ENCODE data around the gene KRTAP2-3.

The KRTAP2-3 gene

DNA sequence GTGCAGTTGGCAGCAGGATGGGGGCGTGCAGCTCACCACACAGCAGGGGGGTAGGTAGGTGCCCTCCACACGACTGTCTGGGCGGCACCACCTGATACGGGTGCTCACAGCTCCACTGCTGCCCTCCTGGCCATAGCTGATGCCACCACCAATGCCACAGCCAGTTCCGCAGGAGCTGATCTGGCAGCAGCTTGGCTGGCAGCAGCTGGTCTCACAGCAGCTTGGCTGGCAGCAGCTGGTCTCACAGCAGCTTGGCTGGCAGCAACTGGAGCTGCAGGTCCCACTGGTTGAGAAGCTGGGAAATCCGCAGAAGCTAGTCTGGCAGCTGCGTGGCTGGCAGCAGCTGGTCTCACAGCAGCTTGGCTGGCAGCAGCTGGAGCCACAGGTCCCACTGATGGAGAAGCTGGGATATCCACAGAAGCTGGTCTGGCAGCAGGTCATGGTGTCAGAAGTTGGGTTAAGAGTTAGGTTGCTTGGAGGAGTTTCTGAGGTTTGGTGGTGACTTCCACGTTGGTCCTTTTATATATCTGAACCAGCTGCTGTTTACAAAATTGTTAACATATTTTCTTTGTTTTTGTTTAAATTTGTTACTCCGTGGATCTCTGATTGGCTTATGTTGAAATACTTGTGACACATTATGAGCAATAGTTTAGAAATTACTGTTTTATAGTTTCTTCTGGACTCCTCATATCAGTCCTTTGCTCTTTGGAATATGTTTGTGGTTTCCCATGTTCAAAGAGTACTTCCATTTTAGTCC, 33.0 kb downstream of the KRTAP2-3 start, which contains the start of gene KRTAP1-5:
TSS of gene KRTAP1-5 (minus strand) at position 494 of the 757 bp plus-strand sequence. CDS start at position 441, 53 bp downstream.
- TF ChIP-seq SPI1 (IDR thresholded peaks at IDR 0.05; ENCODE audit: low read depth, low read length) (no peak), TAF1 (IDR thresholded peaks at IDR 0.05; ENCODE audit: low read depth, low read length) (no peak), POU2F2 (IDR thresholded peaks at IDR 0.05; ENCODE audit: low read depth, low read length) (no peak), POLR2AphosphoS5 (IDR thresholded peaks at IDR 0.05; ENCODE audit: low read depth, low read length) (no peak), POLR2A (IDR thresholded peaks at IDR 0.05; ENCODE audit: low read depth, low read length) (no peak), PAX5 (IDR thresholded peaks at IDR 0.05; ENCODE audit: insufficient read depth, low read length, severe bottlenecking) (no peak)
- DNase-seq (ENCODE audit: insufficient read length, low spot score) (no peak), FAIRE-seq (no peak)

GRCh38 chr17:41024697-41025096, 35.2 kb downstream of the KRTAP2-3 start:
- TF ChIP-seq POLR2AphosphoS5 (IDR thresholded peaks at IDR 0.05; ENCODE audit: low read depth, low read length), result no peak
- no peak for TF ChIP-seq SPI1 (IDR thresholded peaks at IDR 0.05; ENCODE audit: low read depth, low read length)
- no peak for TF ChIP-seq PAX5 (IDR thresholded peaks at IDR 0.05; ENCODE audit: insufficient read depth, low read length, severe bottlenecking)
- TF ChIP-seq POU2F2 (IDR thresholded peaks at IDR 0.05; ENCODE audit: low read depth, low read length), result no peak
- TF ChIP-seq POLR2A (IDR thresholded peaks at IDR 0.05; ENCODE audit: low read depth, low read length), result no peak
- TF ChIP-seq TAF1 (IDR thresholded peaks at IDR 0.05; ENCODE audit: low read depth, low read length), result no peak
- no peak for DNase-seq (ENCODE audit: insufficient read length, low spot score)
- no peak for FAIRE-seq

DNA sequence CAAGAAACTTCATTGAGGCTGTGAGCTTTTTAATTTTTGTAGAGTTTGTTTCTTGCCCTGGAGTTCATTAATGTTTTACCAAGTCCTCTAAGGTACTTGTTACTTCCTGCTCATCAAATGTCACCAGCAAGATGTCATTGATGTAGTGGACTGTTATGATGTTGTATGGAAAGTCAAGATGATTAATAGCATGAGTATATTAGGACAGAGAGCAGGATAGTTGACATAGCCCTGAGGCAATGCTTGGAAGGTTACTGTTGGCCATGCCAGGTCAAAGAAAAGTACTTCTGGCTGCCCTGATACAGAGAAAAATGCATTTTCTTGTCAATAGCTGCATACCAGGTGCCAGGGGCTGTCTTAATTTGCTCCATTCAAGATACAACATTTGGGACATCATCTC, 39.6 kb downstream of the KRTAP2-3 start:
- FAIRE-seq (no peak), DNase-seq (ENCODE audit: insufficient read length, low spot score) (no peak)
- TF ChIP-seq POU2F2 (IDR thresholded peaks at IDR 0.05; ENCODE audit: low read depth, low read length), result no peak
- TF ChIP-seq POLR2A (IDR thresholded peaks at IDR 0.05; ENCODE audit: low read depth, low read length), result no peak
- TF ChIP-seq PAX5 (IDR thresholded peaks at IDR 0.05; ENCODE audit: insufficient read depth, low read length, severe bottlenecking), result no peak
- no peak for TF ChIP-seq SPI1 (IDR thresholded peaks at IDR 0.05; ENCODE audit: low read depth, low read length)
- TF ChIP-seq TAF1 (IDR thresholded peaks at IDR 0.05; ENCODE audit: low read depth, low read length), result no peak
- no peak for TF ChIP-seq POLR2AphosphoS5 (IDR thresholded peaks at IDR 0.05; ENCODE audit: low read depth, low read length)

- TF ChIP-seq TAF1 (IDR thresholded peaks at IDR 0.05; ENCODE audit: low read depth, low read length) (no peak), POLR2AphosphoS5 (IDR thresholded peaks at IDR 0.05; ENCODE audit: low read depth, low read length) (no peak), POLR2A (IDR thresholded peaks at IDR 0.05; ENCODE audit: low read depth, low read length) (no peak), PAX5 (IDR thresholded peaks at IDR 0.05; ENCODE audit: insufficient read depth, low read length, severe bottlenecking) (no peak)
- no peak for DNase-seq (ENCODE audit: insufficient read length, low spot score)
These were observed 40.5 kb downstream of the KRTAP2-3 start for GRCh38 chr17:41019415-41019814.

GRCh38 chr17:41018541-41018940, 41.4 kb downstream of the KRTAP2-3 start:
- no peak for DNase-seq (ENCODE audit: insufficient read length, low spot score)
- no peak for TF ChIP-seq PAX5 (IDR thresholded peaks at IDR 0.05; ENCODE audit: insufficient read depth, low read length, severe bottlenecking)
- TF ChIP-seq TAF1 (IDR thresholded peaks at IDR 0.05; ENCODE audit: low read depth, low read length), result no peak
- no peak for TF ChIP-seq POLR2AphosphoS5 (IDR thresholded peaks at IDR 0.05; ENCODE audit: low read depth, low read length)
- no peak for TF ChIP-seq POU2F2 (IDR thresholded peaks at IDR 0.05; ENCODE audit: low read depth, low read length)
- TF ChIP-seq SPI1 (IDR thresholded peaks at IDR 0.05; ENCODE audit: low read depth, low read length), result no peak
- no peak for TF ChIP-seq POLR2A (IDR thresholded peaks at IDR 0.05; ENCODE audit: low read depth, low read length)
- FAIRE-seq, result no peak

More at GRCh38 chr17:41019415-41019814, 40.5 kb downstream of the KRTAP2-3 start:
- FAIRE-seq, result no peak

DNA sequence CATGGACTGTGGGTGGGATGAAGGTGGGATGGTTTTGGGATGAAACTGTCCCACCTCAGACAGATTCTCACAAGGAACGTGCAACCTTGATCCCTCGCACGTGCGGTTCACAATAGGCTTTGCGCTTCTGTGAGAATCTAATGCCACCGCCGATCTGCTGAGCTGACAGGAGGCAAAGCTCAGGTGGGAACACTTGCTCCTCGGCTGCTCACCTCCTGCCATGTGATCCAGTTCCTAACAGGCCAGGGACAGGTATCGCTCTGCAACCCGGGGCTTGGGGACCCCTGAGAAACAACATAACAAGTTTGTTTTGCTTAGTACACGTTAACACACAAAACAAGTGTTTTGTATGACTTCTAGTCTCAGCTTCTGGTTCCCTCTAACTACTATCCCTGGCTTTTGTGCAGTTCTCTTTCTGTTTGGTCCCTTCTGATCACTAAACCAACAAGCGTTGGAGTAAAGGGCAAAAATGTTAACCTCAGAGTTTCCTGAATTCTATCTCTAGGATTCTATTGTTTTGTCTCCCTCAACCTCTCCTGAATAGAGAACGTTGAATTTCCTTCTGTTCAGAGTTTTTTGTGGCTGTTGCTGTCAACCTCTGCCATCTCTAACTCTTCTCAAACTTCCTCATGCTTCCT, 43.2 kb downstream of the KRTAP2-3 start:
- no peak for FAIRE-seq
- no peak for DNase-seq (ENCODE audit: insufficient read length, low spot score)
- TF ChIP-seq POLR2A (IDR thresholded peaks at IDR 0.05; ENCODE audit: low read depth, low read length) (no peak), PAX5 (IDR thresholded peaks at IDR 0.05; ENCODE audit: insufficient read depth, low read length, severe bottlenecking) (no peak), SPI1 (IDR thresholded peaks at IDR 0.05; ENCODE audit: low read depth, low read length) (no peak), TAF1 (IDR thresholded peaks at IDR 0.05; ENCODE audit: low read depth, low read length) (no peak), POLR2AphosphoS5 (IDR thresholded peaks at IDR 0.05; ENCODE audit: low read depth, low read length) (no peak), POU2F2 (IDR thresholded peaks at IDR 0.05; ENCODE audit: low read depth, low read length) (no peak)

DNA sequence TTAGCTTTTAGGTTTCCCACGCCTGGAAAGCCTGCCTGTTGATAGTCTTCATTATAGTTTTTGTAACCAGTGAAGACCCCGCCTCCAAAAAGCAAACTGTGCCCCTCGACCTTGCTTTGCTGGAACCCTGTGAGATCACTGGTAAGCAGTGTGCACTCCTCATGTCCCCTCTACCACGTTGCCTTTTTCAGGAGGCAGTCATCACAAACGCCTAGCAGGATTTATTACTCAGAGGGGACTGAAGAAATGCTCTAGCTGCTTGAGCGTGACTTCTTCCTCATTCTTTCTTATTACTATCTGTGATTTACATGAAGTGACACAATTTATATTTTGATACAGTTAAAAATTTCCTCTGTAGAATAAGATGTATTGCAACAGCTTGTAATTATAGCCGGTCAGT, 44.5 kb downstream of the KRTAP2-3 start:
- FAIRE-seq (no peak), DNase-seq (ENCODE audit: insufficient read length, low spot score) (no peak)
- TF ChIP-seq POU2F2 (IDR thresholded peaks at IDR 0.05; ENCODE audit: low read depth, low read length) (no peak), POLR2A (IDR thresholded peaks at IDR 0.05; ENCODE audit: low read depth, low read length) (no peak), POLR2AphosphoS5 (IDR thresholded peaks at IDR 0.05; ENCODE audit: low read depth, low read length) (no peak), TAF1 (IDR thresholded peaks at IDR 0.05; ENCODE audit: low read depth, low read length) (no peak), SPI1 (IDR thresholded peaks at IDR 0.05; ENCODE audit: low read depth, low read length) (no peak)

DNA sequence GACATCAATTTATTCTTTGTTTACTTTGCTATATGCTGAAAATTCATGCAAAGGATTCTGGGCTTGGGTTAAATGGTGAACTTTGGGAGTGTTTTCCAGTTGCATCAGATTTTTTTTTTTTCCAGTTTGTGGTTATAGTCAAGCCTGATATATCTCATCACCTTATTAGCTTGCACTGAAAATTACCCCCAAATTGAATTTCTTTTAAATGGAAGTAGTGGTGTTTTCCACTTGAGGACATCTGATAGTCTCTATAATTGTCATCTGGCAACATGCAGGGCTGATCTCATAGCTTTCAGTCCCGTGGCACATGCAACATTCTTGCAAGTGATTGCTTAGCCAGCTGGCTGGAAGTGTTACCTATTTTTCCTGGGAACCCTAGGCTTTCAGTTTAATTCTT, 46.3 kb downstream of the KRTAP2-3 start:
- FAIRE-seq (no peak), DNase-seq (ENCODE audit: insufficient read length, low spot score) (no peak)
- no peak for TF ChIP-seq POLR2AphosphoS5 (IDR thresholded peaks at IDR 0.05; ENCODE audit: low read depth, low read length)
- no peak for TF ChIP-seq POLR2A (IDR thresholded peaks at IDR 0.05; ENCODE audit: low read depth, low read length)
- no peak for TF ChIP-seq PAX5 (IDR thresholded peaks at IDR 0.05; ENCODE audit: insufficient read depth, low read length, severe bottlenecking)
- TF ChIP-seq SPI1 (IDR thresholded peaks at IDR 0.05; ENCODE audit: low read depth, low read length), result no peak
- no peak for TF ChIP-seq POU2F2 (IDR thresholded peaks at IDR 0.05; ENCODE audit: low read depth, low read length)
- no peak for TF ChIP-seq TAF1 (IDR thresholded peaks at IDR 0.05; ENCODE audit: low read depth, low read length)

DNA sequence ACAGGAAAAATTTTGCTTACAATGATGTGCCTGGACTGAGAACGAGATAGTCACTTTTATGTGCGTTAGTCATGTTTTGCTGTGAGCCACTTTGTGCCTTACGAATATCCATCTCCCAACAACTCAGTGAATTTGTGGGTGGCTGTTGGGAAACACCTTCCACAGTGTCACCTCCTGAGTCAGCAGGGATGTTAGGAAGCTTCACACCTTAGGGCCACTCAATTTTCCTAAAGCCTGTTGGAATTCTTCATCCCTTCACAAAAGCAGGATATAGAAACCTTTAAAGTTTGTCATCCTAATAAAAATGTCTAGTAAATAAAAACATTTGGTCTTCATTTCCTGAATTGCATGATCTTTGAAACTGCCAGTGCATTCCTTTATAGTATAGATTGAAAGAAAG, 46.7 kb downstream of the KRTAP2-3 start:
- FAIRE-seq, result no peak

More for the DNA sequence above, 46.7 kb downstream of the KRTAP2-3 start:
- TF ChIP-seq TAF1 (IDR thresholded peaks at IDR 0.05; ENCODE audit: low read depth, low read length), result no peak
- TF ChIP-seq SPI1 (IDR thresholded peaks at IDR 0.05; ENCODE audit: low read depth, low read length), result no peak
- no peak for TF ChIP-seq POLR2AphosphoS5 (IDR thresholded peaks at IDR 0.05; ENCODE audit: low read depth, low read length)
- no peak for TF ChIP-seq POU2F2 (IDR thresholded peaks at IDR 0.05; ENCODE audit: low read depth, low read length)
- no peak for TF ChIP-seq PAX5 (IDR thresholded peaks at IDR 0.05; ENCODE audit: insufficient read depth, low read length, severe bottlenecking)
- TF ChIP-seq POLR2A (IDR thresholded peaks at IDR 0.05; ENCODE audit: low read depth, low read length), result no peak
- no peak for DNase-seq (ENCODE audit: insufficient read length, low spot score)

Data from GM12891 (cell line).